HG03103 (cell line): ENCODE results near the gene UQCRQ.
"Not testable (repeated sequence)": the region's sequence is repeated elsewhere in the genome, so short reads cannot be mapped to it uniquely, and the experiment has no call there.

Experiments
- ATAC-seq: cut with Tn5 transposase; IDR thresholded peaks from one replicate; pipeline ENCODE4 v1.9.1; 2021; ENCODE audit warnings: low read depth; ENCODE audit not compliant: unreplicated experiment

The UQCRQ gene

DNA sequence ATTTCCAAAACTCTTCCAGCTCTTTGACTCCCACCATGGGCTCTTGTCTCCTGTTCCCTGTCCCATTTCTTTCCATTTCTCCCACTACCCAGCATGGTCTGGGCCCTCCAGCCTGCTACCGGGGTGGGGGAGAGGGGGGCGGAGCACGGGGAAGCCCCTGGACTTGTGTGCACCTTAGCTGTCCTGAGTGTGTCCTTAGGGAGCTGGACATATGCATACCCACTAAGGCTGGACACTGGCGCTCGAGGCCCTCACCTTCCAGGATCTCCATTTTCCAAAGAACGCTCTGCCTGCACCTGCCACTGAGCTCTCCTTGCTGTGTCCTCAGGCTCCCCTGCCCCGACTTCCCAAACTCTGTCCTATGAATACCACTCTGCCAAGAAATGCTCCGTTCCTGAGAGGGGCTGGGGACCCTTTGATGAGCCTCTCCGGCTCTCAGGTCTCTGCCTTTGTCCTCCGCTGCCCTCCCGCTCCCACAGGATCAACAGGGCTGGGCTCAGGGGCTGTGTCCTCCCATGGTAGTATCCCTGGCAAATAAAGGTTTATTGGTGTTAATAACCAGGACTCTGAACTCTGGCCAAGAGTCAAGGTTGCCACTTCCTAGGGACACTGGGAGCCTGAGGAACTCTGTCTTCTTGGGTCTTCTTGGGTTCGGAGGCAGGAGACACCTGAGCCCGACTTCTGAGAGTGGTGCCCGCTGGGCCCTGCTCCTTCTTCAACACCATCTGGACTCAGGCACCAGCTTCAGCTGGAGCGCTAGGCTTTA lies 35.2 kb upstream of the UQCRQ start:
- ATAC-seq = no peak

DNA sequence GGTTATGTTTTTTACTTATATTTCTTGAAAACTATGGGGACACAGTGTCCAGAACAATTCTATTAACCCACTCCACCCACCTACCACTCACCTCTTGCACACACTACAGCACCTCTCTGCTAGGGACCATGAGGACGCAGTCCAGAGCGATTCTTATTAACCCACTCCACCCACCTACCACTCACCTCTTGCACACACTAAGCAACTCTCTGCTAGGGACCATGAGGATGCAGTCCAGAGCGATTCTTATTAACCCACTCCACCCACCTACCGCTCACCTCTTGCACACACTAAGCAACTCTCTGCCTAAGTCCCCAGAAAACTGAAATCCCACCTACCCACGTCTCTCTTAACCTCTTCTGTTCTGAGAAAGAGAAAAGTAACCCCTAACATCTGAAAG lies 33.8 kb upstream of the UQCRQ start:
- ATAC-seq = no peak

GRCh38 chr5:132834057-132834456 lies 32.4 kb upstream of the UQCRQ start:
- no peak for ATAC-seq

GRCh38 chr5:132836852-132837251 lies 29.6 kb upstream of the UQCRQ start:
- no peak for ATAC-seq

GRCh38 chr5:132837868-132838267 lies 28.6 kb upstream of the UQCRQ start:
- ATAC-seq = no peak

DNA sequence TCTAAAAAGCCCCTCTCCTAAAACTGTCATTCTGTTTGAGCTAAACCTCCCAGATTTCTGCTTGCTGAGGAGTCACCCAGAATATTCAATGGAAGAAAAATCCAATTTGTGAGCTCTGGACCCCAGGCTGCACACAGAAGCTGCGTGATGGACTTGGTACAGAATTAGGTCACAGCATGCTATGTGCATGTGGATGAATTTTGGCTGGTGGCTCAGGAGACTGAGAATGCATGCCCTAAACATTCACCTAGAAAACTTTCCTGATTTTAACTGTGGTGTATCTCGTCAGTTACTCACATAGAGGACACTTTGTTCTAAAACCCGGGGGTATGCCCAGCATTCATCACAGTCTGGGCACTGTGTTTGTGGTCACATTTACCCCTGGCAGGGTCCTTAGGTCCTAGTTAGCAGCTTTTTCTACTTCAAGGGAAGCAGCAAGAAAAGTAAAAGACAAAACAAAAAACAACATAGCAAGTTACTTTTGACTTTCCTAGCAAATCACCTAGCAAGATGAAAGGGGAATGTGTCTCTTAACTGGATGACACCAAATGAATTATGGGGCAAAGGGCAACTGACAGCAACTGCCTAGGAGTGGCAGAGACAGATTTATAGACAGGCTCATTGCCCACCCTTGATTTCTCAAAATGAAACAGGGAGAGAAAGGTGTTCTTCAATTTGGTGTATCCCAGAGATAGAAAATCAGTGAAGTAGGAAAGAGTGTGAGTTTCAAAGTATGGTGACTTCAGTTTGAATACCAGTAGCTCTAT lies 27.7 kb upstream of the UQCRQ start:
- no peak for ATAC-seq

- no peak for ATAC-seq
Measured at GRCh38 chr5:132839426-132840301, 26.8 kb upstream of the UQCRQ start.

DNA sequence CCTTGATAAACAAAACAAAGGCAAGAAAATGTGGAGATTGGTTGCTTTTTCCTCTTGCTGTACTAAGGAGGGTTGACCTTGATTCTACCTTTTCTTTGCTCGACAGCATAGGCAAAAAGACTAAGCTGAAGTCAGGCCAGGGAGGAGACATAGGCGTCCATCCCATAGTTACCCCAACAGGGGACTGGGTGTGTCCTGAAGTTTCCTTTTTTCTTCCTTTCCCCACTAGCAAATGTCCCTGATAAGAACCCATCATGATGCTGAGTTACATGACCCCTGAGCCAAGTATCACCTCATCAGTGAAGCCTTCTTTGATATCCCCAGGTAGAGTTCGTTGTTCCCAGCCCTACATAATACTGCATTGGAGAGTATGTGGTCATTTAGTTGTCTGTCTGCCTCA lies 26.1 kb upstream of the UQCRQ start:
- ATAC-seq = no peak

GRCh38 chr5:132840896-132841295 lies 25.5 kb upstream of the UQCRQ start:
- ATAC-seq = no peak

DNA sequence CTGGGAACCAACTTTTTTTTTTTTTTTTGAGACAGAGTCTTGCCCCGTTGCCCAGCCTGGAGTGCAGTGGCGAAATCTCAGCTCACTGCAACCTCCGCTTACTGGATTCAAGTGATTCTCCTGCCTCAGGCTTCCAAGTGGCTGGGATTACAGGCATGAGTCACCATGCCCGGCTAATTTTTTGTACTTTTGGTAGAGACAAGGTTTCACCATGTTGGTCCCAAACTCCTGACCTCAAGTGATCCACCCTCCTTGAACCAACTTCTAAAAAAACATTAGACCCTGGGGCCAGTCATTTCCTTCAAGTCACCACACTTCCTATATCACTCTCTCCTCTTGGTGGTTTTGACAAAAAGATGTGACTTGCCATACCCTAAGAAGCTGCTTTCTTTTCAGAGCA lies 25.1 kb upstream of the UQCRQ start:
- no peak for ATAC-seq

DNA sequence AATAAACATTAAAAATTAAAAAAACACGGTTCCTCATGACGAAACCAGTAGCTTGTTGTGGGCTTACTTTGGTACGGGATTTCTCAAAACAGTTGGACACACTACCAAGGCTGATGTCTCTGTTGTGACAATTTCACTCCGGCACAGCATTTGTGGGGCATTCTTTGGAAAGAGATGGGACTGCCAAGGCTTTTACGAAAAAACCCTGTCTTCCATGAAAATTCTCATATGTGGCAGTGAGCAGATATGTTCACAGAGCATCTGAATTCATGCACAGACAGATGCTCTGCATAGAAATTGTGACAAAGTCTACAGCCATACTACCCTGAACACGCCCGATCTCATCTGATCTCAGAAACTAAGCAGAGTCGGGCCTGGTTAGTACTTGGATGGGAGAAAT lies 18.2 kb upstream of the UQCRQ start:
- no peak for ATAC-seq

DNA sequence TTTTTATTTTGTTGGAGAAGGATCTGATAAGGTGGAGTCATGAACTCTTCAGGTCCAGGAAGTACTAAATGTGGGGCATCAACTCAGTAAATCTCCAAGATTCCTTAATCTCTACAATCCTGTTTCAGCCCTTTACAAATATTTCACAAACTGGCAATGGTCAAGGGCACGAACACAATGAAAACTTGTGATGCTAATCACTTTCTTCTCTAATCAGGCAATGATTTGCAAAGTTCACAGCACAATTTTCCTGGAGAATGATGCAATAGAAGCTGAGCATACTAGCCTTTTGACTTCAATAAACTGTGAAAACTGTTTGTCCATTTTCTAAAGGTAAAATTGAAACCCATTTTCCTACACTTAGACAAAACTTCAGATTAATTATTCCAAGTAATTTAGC lies 17.1 kb upstream of the UQCRQ start:
- no peak for ATAC-seq

- no peak for ATAC-seq
Measured at GRCh38 chr5:132850066-132850465, 16.4 kb upstream of the UQCRQ start.

DNA sequence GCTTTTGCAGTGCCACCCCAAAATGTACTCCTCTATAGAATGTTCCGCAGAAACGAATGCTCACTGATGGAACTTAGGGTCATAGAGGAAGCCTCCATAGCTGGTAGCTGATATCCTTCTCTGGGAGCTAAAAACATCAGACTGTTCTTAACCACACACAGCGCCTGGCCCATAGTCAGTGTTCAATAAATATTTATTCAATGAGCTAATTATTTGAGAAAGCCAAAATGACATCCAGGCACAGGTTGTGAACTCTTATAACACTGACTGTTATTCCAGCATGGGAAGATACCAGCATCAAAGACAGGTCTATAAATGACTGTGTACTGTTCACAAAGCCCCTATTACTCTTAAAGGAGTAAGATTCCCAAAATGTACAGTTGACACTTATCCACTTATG lies 13.1 kb upstream of the UQCRQ start:
- ATAC-seq = no peak

DNA sequence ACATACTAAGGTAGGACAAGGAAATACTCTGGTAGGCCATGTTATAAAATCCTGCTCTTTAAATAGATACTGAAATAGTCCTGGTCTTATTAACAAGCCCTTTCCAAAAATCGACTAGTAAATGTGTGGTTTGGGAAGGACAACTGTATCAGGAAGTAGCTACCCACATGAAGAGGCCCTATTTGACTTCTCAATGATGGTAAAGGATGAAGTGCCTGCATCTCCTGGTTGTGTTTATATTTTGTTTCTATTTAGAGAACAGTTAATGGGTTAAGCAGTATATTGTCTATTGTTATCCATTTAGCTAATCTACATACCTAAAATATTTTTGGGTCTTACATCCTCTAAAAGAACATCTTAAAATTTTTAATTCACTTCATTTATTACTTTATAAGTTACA lies 12.7 kb upstream of the UQCRQ start:
- ATAC-seq = no peak

DNA sequence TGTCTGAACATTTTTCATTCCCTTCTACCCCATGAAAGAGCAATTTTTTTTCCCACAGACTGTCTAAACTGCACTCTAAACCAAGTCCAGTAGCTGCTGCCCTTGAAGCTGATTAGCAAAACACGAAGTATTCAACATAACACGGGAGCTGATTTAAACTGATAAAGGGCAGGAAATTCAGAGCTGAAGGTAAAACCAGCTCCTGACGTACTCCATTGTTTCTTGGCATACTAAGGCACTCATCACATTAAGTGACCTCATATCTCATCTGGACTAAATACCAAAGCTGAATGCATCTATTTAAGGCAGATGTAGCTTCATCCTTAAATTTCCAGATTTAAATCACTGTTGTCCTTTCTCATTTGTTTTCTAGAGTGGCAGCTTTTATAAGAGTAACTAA lies 12.1 kb upstream of the UQCRQ start:
- no peak for ATAC-seq

GRCh38 chr5:132854992-132855391 lies 11.4 kb upstream of the UQCRQ start:
- not testable (repeated sequence) for ATAC-seq

GRCh38 chr5:132856011-132856410 lies 10.4 kb upstream of the UQCRQ start:
- ATAC-seq = no peak

DNA sequence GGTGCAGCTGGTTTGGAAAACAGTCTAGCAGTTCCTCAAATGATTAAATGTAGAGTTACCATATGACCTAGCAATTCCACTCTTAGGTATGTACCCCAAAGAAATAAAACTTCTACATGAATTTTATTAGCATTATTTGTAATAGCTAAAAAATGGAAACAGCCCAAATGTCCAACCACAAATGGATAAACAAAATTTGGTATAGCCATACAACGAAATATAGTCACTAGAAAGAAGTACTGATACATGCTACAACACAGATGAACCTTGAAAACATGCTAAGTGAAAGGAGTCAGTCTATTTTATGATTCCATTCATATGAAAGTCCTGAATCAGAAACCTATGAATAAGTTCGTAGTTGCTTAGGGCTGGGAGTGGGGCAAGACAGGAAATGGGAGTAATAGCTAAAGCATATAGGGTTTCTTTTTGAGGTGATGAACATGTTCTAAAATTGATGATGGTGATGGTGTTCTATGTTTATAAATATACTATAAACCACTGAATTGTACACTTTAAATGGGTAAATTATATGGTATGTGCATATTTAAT lies 6.5 kb upstream of the UQCRQ start:
- no peak for ATAC-seq

- no peak for ATAC-seq
Measured at GRCh38 chr5:132860742-132861141, 5.7 kb upstream of the UQCRQ start.
